Mucosa of rectum (tissue), 2 donors: Measurements from ENCODE around the gene LAMB4.

Source experiments
- H3K27ac ChIP-seq, 2 donors: one replicate each; pipeline ENCODE4 v1.7.0; 2013; ENCODE audit warnings: inconsistent platforms in 2 of 2, low read depth in 2 of 2, low read length in 2 of 2
- H3K27me3 ChIP-seq, 2 donors: one replicate each; pipeline ENCODE4 v1.7.0; 2013; ENCODE audit warnings: low read length in 2 of 2; ENCODE audit not compliant: control insufficient read depth in 2 of 2, insufficient read depth in 2 of 2
- H3K36me3 ChIP-seq, 2 donors: one replicate each; pipeline ENCODE4 v1.7.0; 2013; ENCODE audit warnings: low read length in 2 of 2; ENCODE audit not compliant: control insufficient read depth in 2 of 2, insufficient read depth in 2 of 2
- H3K4me1 ChIP-seq, 2 donors: one replicate each; pipeline ENCODE4 v1.7.0; 2013; ENCODE audit warnings: low read length in 2 of 2, mild to moderate bottlenecking in 1 of 2; ENCODE audit not compliant: control insufficient read depth in 2 of 2, insufficient read depth in 2 of 2
- H3K4me3 ChIP-seq, 2 donors: one replicate each; pipeline ENCODE4 v1.7.0; 2013; ENCODE audit warnings: low read length in 2 of 2
- H3K9ac ChIP-seq, 2 donors: one replicate each; pipeline ENCODE4 v1.7.0; 2013; ENCODE audit warnings: low read length in 2 of 2, low read depth in 1 of 2, mild to moderate bottlenecking in 1 of 2
- H3K9me3 ChIP-seq, 2 donors: one replicate each; pipeline ENCODE4 v1.7.0; 2013; ENCODE audit warnings: low read length in 2 of 2; ENCODE audit not compliant: control insufficient read depth in 2 of 2
- donor health status: healthy.
- donor health status: Normal muscosa, but diverticular disease.

The LAMB4 gene

DNA sequence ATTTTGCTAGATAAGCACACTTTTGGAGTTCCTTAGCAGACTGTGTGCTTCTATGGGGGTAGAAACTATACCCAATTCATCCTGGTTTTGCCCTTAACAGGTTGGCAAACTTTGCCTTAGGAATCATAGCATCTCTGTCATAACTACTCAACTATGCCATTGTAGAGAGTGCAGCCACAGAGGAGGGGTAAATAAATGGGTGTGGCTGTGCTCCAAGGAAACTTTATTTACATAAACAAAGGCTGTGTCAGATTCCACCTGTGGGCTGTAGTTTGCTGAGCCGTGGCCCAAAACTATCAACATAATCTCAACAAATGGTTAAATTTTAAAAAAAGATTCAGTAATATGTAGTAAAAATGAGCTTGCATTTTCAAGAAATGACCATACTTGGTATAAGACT is 75.6 kb downstream of the LAMB4 start:
- no peaks in the 10 kb centered on the region for H3K4me1 ChIP-seq
- H3K4me3 ChIP-seq = no peak overlapping the region

DNA sequence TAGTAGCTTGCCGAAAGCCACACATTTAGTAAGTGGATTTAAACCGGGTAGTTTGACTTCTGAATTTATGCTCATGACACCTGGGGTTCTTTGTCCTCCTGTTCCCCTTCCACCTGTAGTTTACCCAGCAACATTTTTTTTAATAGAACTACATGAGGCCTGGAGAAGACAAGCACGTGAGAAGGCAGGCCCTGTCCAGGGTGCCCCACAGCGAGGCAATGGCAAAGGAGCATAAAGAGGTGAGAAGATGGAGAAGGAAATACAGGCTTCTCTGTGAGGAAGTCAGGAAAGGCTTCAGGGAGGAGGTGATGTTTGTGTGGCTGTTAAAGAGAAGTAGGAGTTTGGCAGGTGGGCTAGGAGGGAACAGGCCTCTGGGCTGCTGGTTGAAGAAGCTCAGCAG is 76.9 kb downstream of the LAMB4 start:
- Histone ChIP-seq H3K27me3 (no peaks in the 10 kb centered on the region), H3K9me3 (no peaks in the 10 kb centered on the region), H3K27ac (no peak overlapping the region), H3K9ac (no peak overlapping the region), H3K4me1 (no peaks in the 10 kb centered on the region), H3K4me3 (no peak overlapping the region), H3K36me3 (no peaks in the 10 kb centered on the region)

More for the DNA sequence above, 75.6 kb downstream of the LAMB4 start:
- no peaks in the 10 kb centered on the region for H3K27me3 ChIP-seq
- H3K9me3 ChIP-seq = no peaks in the 10 kb centered on the region
- no peak overlapping the region for H3K9ac ChIP-seq
- H3K36me3 ChIP-seq = no peaks in the 10 kb centered on the region
- H3K27ac ChIP-seq = no peak overlapping the region

DNA sequence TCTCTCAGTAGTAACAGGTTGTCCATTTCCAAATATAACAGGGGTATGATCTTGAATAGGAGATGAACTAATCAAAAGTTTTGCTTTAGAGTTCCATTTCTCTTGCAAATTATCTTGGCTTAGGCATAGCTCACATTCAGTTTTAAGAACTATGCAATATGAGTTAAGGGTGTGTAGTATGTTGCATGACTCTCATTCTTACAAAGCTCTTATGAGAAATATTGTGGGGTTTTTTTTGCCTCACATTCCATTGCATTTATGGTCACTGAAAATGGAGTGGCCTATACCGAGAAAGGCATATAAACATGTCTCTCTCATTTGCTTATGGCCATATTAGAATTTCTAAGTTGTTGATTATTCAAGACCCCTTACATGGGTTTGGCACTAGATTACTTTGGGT is 78.7 kb downstream of the LAMB4 start:
- Histone ChIP-seq H3K36me3 (no peaks in the 10 kb centered on the region), H3K27ac (no peak overlapping the region), H3K4me3 (no peak overlapping the region), H3K9me3 (no peaks in the 10 kb centered on the region), H3K9ac (no peak overlapping the region), H3K4me1 (no peaks in the 10 kb centered on the region), H3K27me3 (no peaks in the 10 kb centered on the region)

DNA sequence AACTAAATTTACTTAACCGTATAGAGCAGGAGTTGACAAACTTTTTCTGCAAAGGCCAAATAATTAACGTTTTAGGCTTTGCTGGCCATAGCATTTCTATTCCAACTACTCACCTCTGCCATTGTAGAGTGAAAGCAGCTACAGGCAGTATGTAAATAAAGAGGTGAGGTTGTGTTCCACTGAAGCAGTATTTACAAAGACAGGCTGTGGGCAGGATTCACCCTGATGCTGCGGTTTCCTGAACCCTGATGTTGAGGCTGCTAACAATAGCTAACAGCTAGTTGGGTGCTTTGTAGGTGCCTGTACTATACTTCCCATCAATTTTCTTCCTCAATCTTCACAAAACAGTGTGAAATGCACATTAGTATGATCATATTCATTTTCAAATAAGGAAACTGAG is 80.2 kb downstream of the LAMB4 start:
- no peaks in the 10 kb centered on the region for H3K27me3 ChIP-seq
- H3K36me3 ChIP-seq = no peaks in the 10 kb centered on the region
- H3K27ac ChIP-seq = no peak overlapping the region
- no peak overlapping the region for H3K9ac ChIP-seq
- H3K4me1 ChIP-seq = no peaks in the 10 kb centered on the region
- no peaks in the 10 kb centered on the region for H3K9me3 ChIP-seq
- no peak overlapping the region for H3K4me3 ChIP-seq

DNA sequence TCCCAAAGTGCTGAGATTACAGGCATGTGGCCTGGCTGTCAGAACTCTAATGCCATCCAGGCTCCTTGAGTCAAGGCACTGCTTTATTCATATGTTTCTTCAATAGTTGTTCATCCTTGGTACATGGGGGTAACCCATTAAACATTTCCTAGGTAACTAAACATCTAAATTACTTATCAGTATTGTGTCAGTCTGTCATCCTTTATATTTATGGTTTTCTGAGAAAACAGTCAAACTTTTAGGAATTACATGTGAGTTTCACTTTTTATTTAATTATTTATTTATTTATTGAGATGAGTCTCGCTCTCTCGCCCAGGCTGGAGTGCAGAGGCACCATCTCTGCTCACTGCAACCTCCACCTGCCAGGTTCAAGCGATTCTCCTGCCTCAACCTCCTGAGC is 81.7 kb downstream of the LAMB4 start:
- no peak overlapping the region for H3K27ac ChIP-seq
- no peaks in the 10 kb centered on the region for H3K36me3 ChIP-seq
- no peaks in the 10 kb centered on the region for H3K9me3 ChIP-seq
- no peaks in the 10 kb centered on the region for H3K4me1 ChIP-seq
- no peak overlapping the region for H3K9ac ChIP-seq
- no peak overlapping the region for H3K4me3 ChIP-seq
- no peaks in the 10 kb centered on the region for H3K27me3 ChIP-seq

DNA sequence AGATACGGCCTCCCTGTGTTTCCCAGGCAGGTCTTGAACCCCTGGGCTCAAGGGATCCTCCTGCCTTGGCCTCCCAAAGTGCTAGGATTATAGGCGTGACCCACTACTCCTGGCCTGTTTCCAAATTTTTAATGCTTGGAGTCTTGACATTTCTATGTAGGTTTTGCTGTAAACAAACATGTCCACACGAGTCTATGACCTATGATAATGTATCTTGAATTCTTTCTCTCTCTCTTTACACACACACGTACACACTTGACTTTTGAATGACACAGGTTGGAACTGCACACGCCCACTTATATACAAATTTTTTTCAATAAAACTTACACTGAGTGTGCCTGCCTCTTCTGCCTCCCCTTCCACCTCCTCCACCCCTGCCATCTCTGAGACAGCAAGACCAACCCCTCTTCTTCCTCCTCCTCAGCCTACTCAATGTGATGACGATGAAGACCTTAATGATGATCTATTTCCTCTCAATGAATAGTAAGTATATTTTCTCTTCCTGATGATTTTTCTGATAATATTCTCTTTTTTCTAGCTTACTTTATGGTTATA is 83.1 kb downstream of the LAMB4 start:
- no peaks in the 10 kb centered on the region for H3K4me1 ChIP-seq
- H3K27me3 ChIP-seq = no peaks in the 10 kb centered on the region
- no peaks in the 10 kb centered on the region for H3K36me3 ChIP-seq
- no peak overlapping the region for H3K9ac ChIP-seq
- no peak overlapping the region for H3K4me3 ChIP-seq
- no peaks in the 10 kb centered on the region for H3K9me3 ChIP-seq
- H3K27ac ChIP-seq = no peak overlapping the region

DNA sequence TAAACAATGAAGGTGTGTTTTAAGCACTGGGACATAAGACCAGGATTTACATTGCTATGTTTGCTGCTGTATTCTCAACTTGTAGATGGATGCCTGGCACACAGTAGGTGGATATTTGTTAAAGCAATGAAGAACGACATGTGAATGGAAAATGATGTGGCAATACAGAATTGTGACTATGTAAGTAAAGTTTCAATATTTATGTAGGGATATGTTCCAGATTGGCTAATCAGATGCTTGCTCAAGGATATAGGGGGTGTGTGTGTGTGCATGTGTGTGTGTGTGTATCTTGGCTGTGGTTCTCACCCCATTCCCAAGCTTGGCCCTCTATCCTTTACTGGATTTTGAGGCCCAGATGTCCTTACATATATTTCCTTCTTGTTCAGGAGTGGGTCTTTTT is 84.5 kb downstream of the LAMB4 start:
- Histone ChIP-seq H3K4me1 (no peaks in the 10 kb centered on the region), H3K36me3 (no peaks in the 10 kb centered on the region), H3K27me3 (no peaks in the 10 kb centered on the region), H3K9ac (no peak overlapping the region), H3K9me3 (no peaks in the 10 kb centered on the region), H3K27ac (no peak overlapping the region), H3K4me3 (no peak overlapping the region)

DNA sequence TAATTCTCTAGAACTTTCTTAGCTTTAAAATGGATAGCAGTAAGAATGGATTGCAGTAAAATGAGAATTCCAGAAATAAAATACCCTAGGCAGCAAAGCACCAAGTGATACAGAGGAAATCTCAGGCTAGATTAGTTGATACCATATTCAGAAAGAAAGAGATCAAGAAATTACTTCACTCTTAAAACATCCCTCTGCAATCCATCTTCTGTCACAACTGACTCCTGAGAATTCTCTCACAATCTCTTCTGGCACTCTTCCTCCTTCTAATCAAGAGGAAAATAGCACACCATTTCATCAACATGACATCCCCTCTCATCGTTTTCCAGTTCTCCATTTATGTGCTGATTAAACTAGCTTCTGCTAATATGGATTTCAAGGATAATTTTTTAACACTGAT is 85.0 kb downstream of the LAMB4 start:
- Histone ChIP-seq H3K27ac (no peak overlapping the region), H3K36me3 (no peaks in the 10 kb centered on the region), H3K9me3 (no peaks in the 10 kb centered on the region), H3K4me1 (no peaks in the 10 kb centered on the region), H3K4me3 (no peak overlapping the region), H3K27me3 (no peaks in the 10 kb centered on the region), H3K9ac (no peak overlapping the region)

DNA sequence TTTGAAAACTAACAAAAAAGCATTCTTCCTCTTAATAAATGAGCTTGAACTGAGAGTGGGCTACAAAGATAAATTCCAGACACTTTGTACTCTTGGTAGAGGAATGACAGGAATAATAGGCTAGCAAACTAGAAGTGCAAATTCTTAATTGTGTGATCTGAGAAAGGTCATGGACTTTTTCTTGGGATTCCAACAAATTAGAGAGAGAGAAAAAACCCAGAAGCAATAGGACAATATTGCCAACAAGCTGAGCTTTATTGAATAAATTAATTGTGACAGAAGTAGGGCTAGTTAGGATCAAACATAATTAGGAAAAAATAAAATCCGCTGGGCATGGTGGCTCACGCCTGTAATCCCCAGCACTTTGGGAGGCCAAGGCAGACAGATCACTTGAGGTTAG is 85.8 kb downstream of the LAMB4 start:
- H3K36me3 ChIP-seq = no peaks in the 10 kb centered on the region
- no peaks in the 10 kb centered on the region for H3K4me1 ChIP-seq
- H3K27me3 ChIP-seq = no peaks in the 10 kb centered on the region
- no peaks in the 10 kb centered on the region for H3K9me3 ChIP-seq
- no peak overlapping the region for H3K27ac ChIP-seq
- no peak overlapping the region for H3K4me3 ChIP-seq
- no peak overlapping the region for H3K9ac ChIP-seq

DNA sequence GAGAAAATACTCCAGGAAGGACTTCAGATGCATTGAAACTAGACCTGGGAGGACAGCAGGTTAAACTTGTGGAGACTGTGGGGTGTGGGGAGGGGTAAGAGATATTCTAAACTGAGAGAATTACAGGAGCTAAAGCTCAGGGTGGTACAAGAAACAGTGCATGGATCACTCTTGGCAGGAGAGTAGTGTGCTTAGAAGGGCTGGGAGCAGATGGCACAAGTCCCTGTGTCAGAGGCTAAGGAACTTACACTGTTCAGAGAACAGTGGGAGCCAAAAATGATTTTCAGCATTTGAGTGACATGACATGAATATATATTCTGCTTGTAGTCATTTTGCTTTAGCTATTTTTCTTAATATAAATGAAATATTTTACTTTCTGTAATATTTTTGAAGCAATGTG is 91.2 kb downstream of the LAMB4 start:
- H3K27me3 ChIP-seq = no peaks in the 10 kb centered on the region
- H3K4me1 ChIP-seq = no peaks in the 10 kb centered on the region
- H3K27ac ChIP-seq = no peak overlapping the region
- H3K36me3 ChIP-seq = no peaks in the 10 kb centered on the region
- no peak overlapping the region for H3K4me3 ChIP-seq
- no peaks in the 10 kb centered on the region for H3K9me3 ChIP-seq
- no peak overlapping the region for H3K9ac ChIP-seq

DNA sequence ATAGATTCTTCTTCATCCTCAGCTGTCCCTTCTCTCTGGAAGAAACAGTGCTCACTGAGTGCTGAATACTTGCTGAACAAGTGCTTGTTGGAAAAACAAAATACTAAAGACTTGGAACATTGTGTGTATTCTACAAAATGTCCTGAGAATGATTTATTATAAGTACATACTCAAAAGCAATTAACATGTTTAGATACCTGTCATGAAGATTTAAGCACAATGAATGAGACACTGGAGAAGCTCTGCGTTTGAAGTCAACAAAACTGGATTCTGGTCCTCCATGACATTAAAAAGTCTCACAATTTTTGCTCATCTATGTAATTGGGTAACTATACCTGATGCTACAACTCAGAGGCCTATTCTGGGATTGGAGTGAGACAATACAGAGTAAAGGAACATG is 92.4 kb downstream of the LAMB4 start:
- Histone ChIP-seq H3K27ac (no peak overlapping the region), H3K4me3 (no peak overlapping the region), H3K4me1 (no peaks in the 10 kb centered on the region), H3K36me3 (no peaks in the 10 kb centered on the region), H3K9me3 (no peaks in the 10 kb centered on the region), H3K27me3 (no peaks in the 10 kb centered on the region), H3K9ac (no peak overlapping the region)
